Right atrium auricular region (tissue), 2 donors: Measurements from ENCODE around the gene ZNF335. TPM values are rescaled to one million over a fixed set of nuclear protein-coding genes. Genes with fewer than 3 reads are reported as not detected.

Experiments used
- DNase-seq: peaks from one replicate; pipeline ENCODE4 v3.0.0-alpha.2; 2019; ENCODE audit warnings: low spot score
- H3K27ac ChIP-seq, 2 donors: fragments of 200-600 bp; sonication (generic); 1 replicate in 1 of 2; 2 replicates in 1 of 2; pipeline ENCODE4 v1.5.1; 2016 to 2019
- H3K27me3 ChIP-seq, 2 donors: fragments of 200-600 bp; sonication (generic); one replicate each; pipeline versions ENCODE4 v1.5.1 to v1.6.0; 2017 to 2019
- H3K36me3 ChIP-seq: fragments of 200-600 bp; sonication (generic); one replicate; pipeline ENCODE4 v1.5.1; 2016
- H3K4me1 ChIP-seq, 2 donors: fragments of 200-600 bp; sonication (generic); one replicate each; pipeline versions ENCODE4 v1.5.1 to v1.6.0; 2017 to 2019
- H3K4me3 ChIP-seq, 2 donors: fragments of 200-600 bp; sonication (generic); 1 replicate in 1 of 2; 2 replicates in 1 of 2; pipeline ENCODE4 v1.5.1; 2017 to 2019; ENCODE audit warnings: mild to moderate bottlenecking in 1 of 2, moderate library complexity in 1 of 2
- H3K9me3 ChIP-seq, 2 donors: fragments of 200-600 bp; sonication (generic); one replicate each; pipeline ENCODE4 v1.5.1; 2019
- total RNA-seq, 2 donors: library from RNA; depleted of rRNA; stranded (reverse); fragments of >200 nt; gene quantifications; one replicate each; pipeline ENCODE4 v1.1.0, GENCODE V29; 2016
- TF ChIP-seq, protein P1 (sequence below), 2 donors: fragments of 200-600 bp; sonication (generic); IDR thresholded peaks; one replicate each; pipeline ENCODE4 v1.5.1; 2019; ENCODE audit warnings: antibody characterized with exemption in 2 of 2

The ZNF335 gene
- total RNA-seq, 2 donors from 2014 or later = 6.6 to 12.1 TPM

DNA sequence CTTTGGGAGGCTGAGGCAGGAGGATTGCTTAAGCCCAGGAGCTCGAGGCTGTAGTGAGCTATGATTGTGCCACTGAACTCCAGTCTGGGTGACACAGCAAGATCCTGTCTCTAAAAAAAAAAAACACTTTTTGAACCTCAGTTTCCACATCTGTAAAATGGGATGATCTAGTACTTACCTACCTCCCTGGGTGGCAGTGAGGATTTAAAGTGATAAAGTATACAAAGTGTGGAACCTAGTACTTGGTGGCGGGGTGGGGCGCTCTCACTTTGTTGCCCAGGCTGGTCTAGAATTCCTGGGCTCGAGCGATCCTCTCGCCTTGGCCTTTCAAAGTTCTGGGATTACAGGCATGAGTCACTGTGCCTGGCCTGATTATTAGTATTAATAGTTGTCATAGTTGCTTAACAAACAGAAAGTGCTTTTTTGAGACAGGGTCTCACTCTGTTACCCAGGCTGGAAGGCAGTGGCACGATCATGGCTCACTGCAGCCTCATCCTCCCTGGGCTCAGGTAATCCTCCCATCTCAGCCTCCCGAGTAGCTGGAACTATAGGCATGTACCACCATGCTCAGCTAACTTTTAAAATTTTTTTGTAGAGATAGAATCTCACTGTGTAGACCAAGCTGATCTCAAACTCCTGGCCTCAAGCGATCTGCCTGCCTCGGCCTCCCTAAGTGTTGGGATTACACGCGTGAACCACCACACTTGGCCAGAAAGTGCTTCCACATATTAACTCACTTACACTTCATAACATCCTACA is 53.0 kb downstream of the ZNF335 start:
- Histone ChIP-seq H3K4me3 (no peak overlapping the region), H3K27me3 (no peaks in the 10 kb centered on the region), H3K36me3 (no peaks in the 10 kb centered on the region), H3K9me3 (no peaks in the 10 kb centered on the region), H3K27ac (peak overlapping the region; percentile 73), H3K4me1 (peaks cover 0 to 51% of the 10 kb centered on the region in 2 donors)
- DNase-seq = no peak
- TF ChIP-seq, protein P1, sequence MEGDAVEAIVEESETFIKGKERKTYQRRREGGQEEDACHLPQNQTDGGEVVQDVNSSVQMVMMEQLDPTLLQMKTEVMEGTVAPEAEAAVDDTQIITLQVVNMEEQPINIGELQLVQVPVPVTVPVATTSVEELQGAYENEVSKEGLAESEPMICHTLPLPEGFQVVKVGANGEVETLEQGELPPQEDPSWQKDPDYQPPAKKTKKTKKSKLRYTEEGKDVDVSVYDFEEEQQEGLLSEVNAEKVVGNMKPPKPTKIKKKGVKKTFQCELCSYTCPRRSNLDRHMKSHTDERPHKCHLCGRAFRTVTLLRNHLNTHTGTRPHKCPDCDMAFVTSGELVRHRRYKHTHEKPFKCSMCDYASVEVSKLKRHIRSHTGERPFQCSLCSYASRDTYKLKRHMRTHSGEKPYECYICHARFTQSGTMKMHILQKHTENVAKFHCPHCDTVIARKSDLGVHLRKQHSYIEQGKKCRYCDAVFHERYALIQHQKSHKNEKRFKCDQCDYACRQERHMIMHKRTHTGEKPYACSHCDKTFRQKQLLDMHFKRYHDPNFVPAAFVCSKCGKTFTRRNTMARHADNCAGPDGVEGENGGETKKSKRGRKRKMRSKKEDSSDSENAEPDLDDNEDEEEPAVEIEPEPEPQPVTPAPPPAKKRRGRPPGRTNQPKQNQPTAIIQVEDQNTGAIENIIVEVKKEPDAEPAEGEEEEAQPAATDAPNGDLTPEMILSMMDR (IDR thresholded peaks at IDR 0.05) = no peak

DNA sequence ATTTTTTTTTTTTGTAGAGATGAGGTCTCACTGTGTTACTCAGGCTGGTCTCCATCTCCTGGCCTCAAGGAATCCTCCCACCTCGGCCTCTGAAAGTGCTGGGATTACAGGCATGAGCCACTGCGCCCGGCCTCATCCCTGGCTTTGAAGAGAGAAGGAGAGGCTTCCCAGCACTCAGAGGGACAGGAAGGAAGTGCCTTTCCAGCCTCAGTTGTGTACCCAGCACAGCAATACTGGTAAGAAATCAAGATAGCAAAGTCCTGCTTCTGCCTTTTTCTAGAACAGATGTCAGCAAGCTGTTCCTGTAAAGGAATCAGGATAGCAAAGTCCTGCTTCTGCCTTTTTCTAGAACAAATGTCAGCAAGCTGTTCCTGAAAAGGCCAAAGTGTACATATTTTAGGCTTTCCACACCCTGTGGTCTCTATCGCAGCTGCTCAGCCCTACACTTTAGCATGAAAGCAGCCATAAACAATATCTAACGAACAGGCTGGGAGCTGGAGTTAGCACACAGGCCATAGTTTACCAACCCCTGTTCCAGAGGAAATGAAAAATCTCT is 53.7 kb downstream of the ZNF335 start:
- DNase-seq = no peak
- H3K36me3 ChIP-seq = no peaks in the 10 kb centered on the region
- no peak overlapping the region for H3K4me3 ChIP-seq
- no peaks in the 10 kb centered on the region for H3K27me3 ChIP-seq
- H3K9me3 ChIP-seq = no peaks in the 10 kb centered on the region
- TF ChIP-seq, protein P1 (IDR thresholded peaks at IDR 0.05) = no peak
- H3K27ac ChIP-seq = peak overlapping the region; percentile 73
- H3K4me1 ChIP-seq = peaks cover 0 to 46% of the 10 kb centered on the region in 2 donors

DNA sequence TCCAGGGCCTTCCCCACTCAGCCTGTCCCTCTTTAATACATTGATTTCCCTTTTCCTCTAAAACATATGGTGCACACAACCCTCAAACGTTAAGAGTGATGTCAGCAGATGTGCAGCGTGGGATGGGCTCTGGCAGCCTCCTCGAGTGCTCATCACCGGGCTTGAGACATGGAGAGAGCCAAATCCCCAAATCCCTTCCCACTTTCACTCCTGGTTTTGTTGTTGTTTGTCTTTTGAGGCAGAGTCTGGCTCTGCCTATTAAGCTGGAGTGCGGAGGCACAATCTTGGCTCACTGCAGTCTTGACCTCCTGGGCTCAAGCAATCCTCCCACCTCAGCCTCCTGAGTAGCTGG is 54.2 kb downstream of the ZNF335 start:
- Histone ChIP-seq H3K27ac (peak overlapping the region; percentile 73), H3K4me3 (no peak overlapping the region), H3K36me3 (no peaks in the 10 kb centered on the region), H3K9me3 (no peaks in the 10 kb centered on the region), H3K27me3 (no peaks in the 10 kb centered on the region), H3K4me1 (peaks cover 0 to 49% of the 10 kb centered on the region in 2 donors)
- TF ChIP-seq, protein P1 (IDR thresholded peaks at IDR 0.05) = no peak
- no peak for DNase-seq

DNA sequence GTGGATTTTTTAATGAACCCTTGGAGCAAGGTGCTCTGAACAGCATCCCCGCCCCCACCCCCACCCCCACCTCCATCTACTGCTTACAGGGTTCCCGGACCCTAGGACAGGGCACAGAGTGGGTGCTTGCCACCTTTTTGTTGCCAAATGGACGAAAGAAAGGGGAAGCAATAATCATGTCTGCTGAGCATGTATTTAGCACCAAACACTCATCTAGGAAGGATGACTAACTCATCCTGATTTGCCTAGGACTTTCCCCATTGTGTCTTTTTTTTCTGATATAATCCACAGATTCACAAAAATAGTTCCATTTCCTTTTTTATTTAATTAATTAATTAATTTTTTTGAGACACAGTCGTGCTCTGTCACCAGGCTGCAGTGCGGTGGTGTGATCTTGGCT is 58.9 kb downstream of the ZNF335 start:
- peak overlapping the region; percentile 25 to 82 for H3K27ac ChIP-seq
- no peaks in the 10 kb centered on the region for H3K36me3 ChIP-seq
- H3K4me3 ChIP-seq = no peak overlapping the region
- H3K4me1 ChIP-seq = peaks cover 0 to 33% of the 10 kb centered on the region in 2 donors
- no peak for DNase-seq
- TF ChIP-seq, protein P1 (IDR thresholded peaks at IDR 0.05) = no peak
- no peaks in the 10 kb centered on the region for H3K9me3 ChIP-seq
- H3K27me3 ChIP-seq = no peaks in the 10 kb centered on the region

DNA sequence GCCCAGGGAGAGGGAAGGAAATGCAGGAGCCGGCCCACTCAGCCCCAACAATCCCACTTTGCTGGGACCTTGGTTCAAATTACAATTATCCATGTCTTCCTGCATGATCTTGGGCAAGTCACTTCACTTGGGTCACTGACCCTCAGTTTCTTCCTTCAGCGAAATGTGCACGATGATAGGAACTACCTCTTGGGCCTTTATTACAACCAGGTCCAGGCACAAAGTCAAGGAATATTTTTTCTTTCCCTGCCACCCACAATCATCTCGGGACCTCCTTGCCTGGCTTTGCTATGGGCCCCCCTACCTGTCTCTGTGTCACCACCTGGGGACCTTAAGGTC is 59.7 kb downstream of the ZNF335 start:
- Histone ChIP-seq H3K9me3 (no peaks in the 10 kb centered on the region), H3K36me3 (no peaks in the 10 kb centered on the region), H3K27me3 (no peaks in the 10 kb centered on the region), H3K4me1 (peaks cover 0 to 31% of the 10 kb centered on the region in 2 donors), H3K27ac (peak overlapping the region; percentile 82 to 88), H3K4me3 (peak overlapping the region; percentile 42 to 58)
- no peak for DNase-seq
- TF ChIP-seq, protein P1 (IDR thresholded peaks at IDR 0.05) = no peak
